Cortex of kidney (tissue), 1 donor: ENCODE measurements around the gene GPM6B.

Source experiments
- DNase-seq: peaks from one replicate; lab custom pipeline; 2025; lab: John Stamatoyannopoulos, UW

Gene GPM6B

GRCh38 chrX:13816643-13817627 is at the start of gene GPM6B:
Gene GPM6B, minus strand, starts transcription at chrX:13817093. Its CDS starts 189 bp downstream, at chrX:13816904.
- no peak for DNase-seq

GRCh38 chrX:13864264-13864663 is 47.4 kb upstream of the GPM6B start:
- no peak for DNase-seq

- no peak for DNase-seq
Measured at GRCh38 chrX:13863324-13863723, 46.4 kb upstream of the GPM6B start.

- DNase-seq, result no peak
Measured at GRCh38 chrX:13859724-13860123, 42.8 kb upstream of the GPM6B start.

GRCh38 chrX:13857804-13858203 is 40.9 kb upstream of the GPM6B start:
- DNase-seq, result no peak

GRCh38 chrX:13855689-13856450 is 39.0 kb upstream of the GPM6B start:
- no peak for DNase-seq

- no peak for DNase-seq
Measured at GRCh38 chrX:13854003-13854402, 37.1 kb upstream of the GPM6B start.

GRCh38 chrX:13852001-13852695 is 35.3 kb upstream of the GPM6B start:
- DNase-seq, result no peak

- DNase-seq, result no peak
Measured at GRCh38 chrX:13845721-13846378, 29.0 kb upstream of the GPM6B start.

GRCh38 chrX:13843150-13843721 is 26.3 kb upstream of the GPM6B start:
- DNase-seq, result no peak

GRCh38 chrX:13840121-13840520 is 23.2 kb upstream of the GPM6B start:
- DNase-seq, result no peak

GRCh38 chrX:13837290-13837745 is 20.4 kb upstream of the GPM6B start:
- DNase-seq, result no peak

- DNase-seq, result no peak
Measured at GRCh38 chrX:13836575-13836974, 19.7 kb upstream of the GPM6B start.

- DNase-seq, result no peak
Measured at GRCh38 chrX:13835825-13836224, 18.9 kb upstream of the GPM6B start.

- DNase-seq, result no peak
Measured at GRCh38 chrX:13834355-13834754, 17.5 kb upstream of the GPM6B start.

- no peak for DNase-seq
Measured at GRCh38 chrX:13829983-13830382, 13.1 kb upstream of the GPM6B start.

- no peak for DNase-seq
Measured at GRCh38 chrX:13828392-13828791, 11.5 kb upstream of the GPM6B start.

GRCh38 chrX:13827298-13828090 is 10.6 kb upstream of the GPM6B start:
- no peak for DNase-seq

GRCh38 chrX:13826770-13827169 is 9.9 kb upstream of the GPM6B start:
- DNase-seq, result peak; percentile 1

- DNase-seq, result no peak
Measured at GRCh38 chrX:13825178-13825762, 8.4 kb upstream of the GPM6B start.
